Activated naive CD8-positive, alpha-beta T cell (primary cell): ENCODE data around the gene GRIN1.

ENCODE experiments used
- H3K27ac Mint-ChIP-seq: one replicate; pipeline ENCODE4 v1.8.0; 2021; ENCODE audit warnings: mixed read lengths
- H3K27me3 Mint-ChIP-seq: one replicate; pipeline ENCODE4 v1.8.0; 2021; ENCODE audit warnings: mixed read lengths
- H3K36me3 Mint-ChIP-seq: one replicate; pipeline ENCODE4 v1.8.0; 2021; ENCODE audit warnings: mixed read lengths
- H3K4me1 Mint-ChIP-seq: one replicate; pipeline ENCODE4 v1.8.0; 2021; ENCODE audit warnings: low read depth, mixed read lengths
- H3K4me3 Mint-ChIP-seq: one replicate; pipeline ENCODE4 v1.8.0; 2021; ENCODE audit warnings: mild to moderate bottlenecking, mixed read lengths
- H3K9me3 Mint-ChIP-seq: one replicate; pipeline ENCODE4 v1.8.0; 2021; ENCODE audit warnings: low read depth, mixed read lengths

GRIN1 gene

GRCh38 chr9:137148242-137148641, 9.3 kb downstream of the GRIN1 start:
- H3K27me3 Mint-ChIP-seq, result peaks cover 9% of the 10 kb centered on the region
- H3K9me3 Mint-ChIP-seq, result no peaks in the 10 kb centered on the region
- no peak overlapping the region for H3K4me3 Mint-ChIP-seq
- no peaks in the 10 kb centered on the region for H3K36me3 Mint-ChIP-seq
- no peak overlapping the region for H3K27ac Mint-ChIP-seq
- peaks cover 4% of the 10 kb centered on the region for H3K4me1 Mint-ChIP-seq

- Mint-ChIP-seq H3K4me3 (no peak overlapping the region), H3K4me1 (peaks cover 4% of the 10 kb centered on the region), H3K27me3 (peaks cover 9% of the 10 kb centered on the region), H3K27ac (no peak overlapping the region), H3K36me3 (no peaks in the 10 kb centered on the region), H3K9me3 (no peaks in the 10 kb centered on the region)
Observed at GRCh38 chr9:137148661-137149060, 9.7 kb downstream of the GRIN1 start.

- Mint-ChIP-seq H3K36me3 (no peaks in the 10 kb centered on the region), H3K27ac (no peak overlapping the region)
Observed at GRCh38 chr9:137149363-137149762, 10.4 kb downstream of the GRIN1 start.

GRCh38 chr9:137149942-137150616, 11.1 kb downstream of the GRIN1 start:
- Mint-ChIP-seq H3K36me3 (no peaks in the 10 kb centered on the region), H3K27me3 (peaks cover 10% of the 10 kb centered on the region), H3K4me1 (peaks cover 4% of the 10 kb centered on the region), H3K27ac (no peak overlapping the region), H3K4me3 (no peak overlapping the region), H3K9me3 (no peaks in the 10 kb centered on the region)

More at GRCh38 chr9:137149363-137149762, 10.4 kb downstream of the GRIN1 start:
- H3K9me3 Mint-ChIP-seq, result no peaks in the 10 kb centered on the region
- peaks cover 8% of the 10 kb centered on the region for H3K27me3 Mint-ChIP-seq
- H3K4me3 Mint-ChIP-seq, result no peak overlapping the region
- H3K4me1 Mint-ChIP-seq, result peaks cover 4% of the 10 kb centered on the region

- Mint-ChIP-seq H3K4me1 (peaks cover 4% of the 10 kb centered on the region), H3K36me3 (no peaks in the 10 kb centered on the region), H3K27ac (peak overlapping the region; percentile 77), H3K9me3 (no peaks in the 10 kb centered on the region), H3K4me3 (no peak overlapping the region), H3K27me3 (peaks cover 10% of the 10 kb centered on the region)
Observed at GRCh38 chr9:137150617-137151457, 11.9 kb downstream of the GRIN1 start.

GRCh38 chr9:137152844-137153405, 14.0 kb downstream of the GRIN1 start:
- H3K4me3 Mint-ChIP-seq, result no peak overlapping the region
- peaks cover 6% of the 10 kb centered on the region for H3K27me3 Mint-ChIP-seq
- H3K9me3 Mint-ChIP-seq, result no peaks in the 10 kb centered on the region
- H3K4me1 Mint-ChIP-seq, result peaks cover 11% of the 10 kb centered on the region
- H3K27ac Mint-ChIP-seq, result no peak overlapping the region
- no peaks in the 10 kb centered on the region for H3K36me3 Mint-ChIP-seq

GRCh38 chr9:137156567-137157375, 17.8 kb downstream of the GRIN1 start:
- Mint-ChIP-seq H3K27me3 (peaks cover 18% of the 10 kb centered on the region), H3K9me3 (no peaks in the 10 kb centered on the region), H3K27ac (no peak overlapping the region), H3K4me1 (peaks cover 19% of the 10 kb centered on the region), H3K36me3 (no peaks in the 10 kb centered on the region), H3K4me3 (peak overlapping the region; percentile 53)

- Mint-ChIP-seq H3K27ac (no peak overlapping the region), H3K27me3 (peaks cover 18% of the 10 kb centered on the region), H3K4me3 (no peak overlapping the region), H3K36me3 (no peaks in the 10 kb centered on the region), H3K4me1 (peaks cover 19% of the 10 kb centered on the region), H3K9me3 (no peaks in the 10 kb centered on the region)
Observed at GRCh38 chr9:137157618-137158415, 18.9 kb downstream of the GRIN1 start.

- no peak overlapping the region for H3K27ac Mint-ChIP-seq
- peaks cover 19% of the 10 kb centered on the region for H3K4me1 Mint-ChIP-seq
- no peaks in the 10 kb centered on the region for H3K36me3 Mint-ChIP-seq
- no peak overlapping the region for H3K4me3 Mint-ChIP-seq
- H3K9me3 Mint-ChIP-seq, result no peaks in the 10 kb centered on the region
- H3K27me3 Mint-ChIP-seq, result peaks cover 21% of the 10 kb centered on the region
Observed at GRCh38 chr9:137158625-137159024, 19.7 kb downstream of the GRIN1 start.

- Mint-ChIP-seq H3K9me3 (no peaks in the 10 kb centered on the region), H3K27me3 (peaks cover 22% of the 10 kb centered on the region), H3K27ac (no peak overlapping the region), H3K4me1 (peaks cover 19% of the 10 kb centered on the region), H3K36me3 (no peaks in the 10 kb centered on the region), H3K4me3 (no peak overlapping the region)
Observed at GRCh38 chr9:137159105-137160053, 20.4 kb downstream of the GRIN1 start.

GRCh38 chr9:137160054-137160425, 21.1 kb downstream of the GRIN1 start:
- Mint-ChIP-seq H3K4me1 (peaks cover 19% of the 10 kb centered on the region), H3K9me3 (no peaks in the 10 kb centered on the region), H3K4me3 (no peak overlapping the region), H3K27ac (no peak overlapping the region), H3K27me3 (peaks cover 20% of the 10 kb centered on the region), H3K36me3 (no peaks in the 10 kb centered on the region)

- no peak overlapping the region for H3K4me3 Mint-ChIP-seq
- H3K27me3 Mint-ChIP-seq, result peaks cover 20% of the 10 kb centered on the region
- no peaks in the 10 kb centered on the region for H3K36me3 Mint-ChIP-seq
- H3K9me3 Mint-ChIP-seq, result no peaks in the 10 kb centered on the region
- H3K4me1 Mint-ChIP-seq, result peaks cover 19% of the 10 kb centered on the region
- no peak overlapping the region for H3K27ac Mint-ChIP-seq
Observed at GRCh38 chr9:137160716-137161557, 22.0 kb downstream of the GRIN1 start.
